Stimulated activated CD4-positive, alpha-beta T cell treated with anti-CD3 and anti-CD28 coated beads, Interleukin-1b, Interleukin-23, amount 100 ng/mL, for 48 hours (primary cell): ENCODE measurements around the gene KRT9.
"Not testable (repeated sequence)": the region's sequence is repeated elsewhere in the genome, so short reads cannot be mapped to it uniquely, and the experiment has no call there.

ENCODE experiments used
- DNase-seq: peaks from one replicate; pipeline ENCODE4 v3.0.0-alpha.2; 2020

The KRT9 gene

GRCh38 chr17:41576740-41577139 is 4.9 kb upstream of the KRT9 start:
- DNase-seq = not testable (repeated sequence)

DNA sequence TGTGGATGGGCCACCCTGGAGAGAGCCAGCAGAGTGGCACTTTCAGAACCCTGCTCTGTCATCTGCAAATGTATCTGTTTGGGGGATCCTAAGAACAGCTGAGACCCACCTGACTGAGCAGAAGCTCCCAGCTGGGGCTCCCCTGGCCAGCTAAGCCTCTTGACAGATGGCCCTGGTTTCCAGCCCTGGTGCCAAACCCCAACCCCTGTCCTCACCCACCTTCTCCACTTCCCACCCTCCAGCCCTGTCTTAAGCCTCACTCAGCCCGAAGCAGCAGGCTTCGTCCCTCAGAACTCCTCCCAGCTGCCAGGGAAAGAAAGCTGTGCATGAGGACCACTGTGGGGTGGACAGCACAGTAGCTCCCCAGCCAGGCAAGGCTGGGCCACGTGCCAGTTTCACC is 3.5 kb upstream of the KRT9 start:
- no peak for DNase-seq

DNA sequence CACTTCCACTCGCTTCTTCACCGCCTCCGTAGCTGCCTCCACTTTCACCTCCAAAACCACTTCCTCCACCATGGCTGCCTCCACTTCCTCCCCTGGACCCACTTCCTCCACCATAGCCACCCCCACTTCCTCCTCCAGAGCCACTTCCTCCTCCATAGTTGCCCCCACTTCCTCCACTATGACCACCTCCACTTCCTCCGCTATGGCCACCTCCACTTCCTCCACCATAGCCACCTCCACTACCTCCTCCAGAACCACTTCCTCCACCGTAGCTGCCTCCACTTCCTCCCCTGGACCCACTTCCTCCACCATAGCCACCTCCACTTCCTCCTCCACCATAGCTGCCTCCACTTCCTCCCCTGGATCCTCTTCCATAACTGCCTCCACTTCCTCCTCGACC is 4.5 kb downstream of the KRT9 start:
- DNase-seq = no peak

GRCh38 chr17:41565338-41565737 is 6.5 kb downstream of the KRT9 start:
- no peak for DNase-seq

DNA sequence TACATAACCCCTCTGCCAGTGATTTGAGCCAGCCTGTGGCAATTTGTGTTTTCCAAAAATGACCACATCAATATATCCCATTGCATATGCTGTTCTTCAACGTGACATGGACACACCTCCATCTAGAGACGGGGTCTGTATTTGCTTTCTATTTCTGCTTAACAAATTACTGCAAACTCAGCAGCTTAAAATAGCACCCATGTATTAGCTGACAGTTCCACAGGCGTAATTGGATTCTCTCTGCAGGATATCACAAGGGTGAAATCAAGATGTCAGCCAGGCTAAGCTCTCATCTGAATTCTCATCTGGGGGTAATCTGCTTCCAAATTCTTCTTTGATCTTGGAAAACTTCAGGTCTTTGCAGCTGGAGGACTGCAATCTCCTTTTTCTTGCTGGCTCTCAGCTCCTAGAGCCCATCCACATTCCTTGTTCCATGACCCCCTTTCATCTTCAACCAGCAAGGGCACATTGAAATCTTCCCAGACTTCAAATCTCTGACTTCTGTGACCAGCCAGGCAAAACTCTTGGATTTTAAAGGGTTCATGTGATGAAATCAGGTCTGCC is 8.2 kb downstream of the KRT9 start:
- DNase-seq = no peak

DNA sequence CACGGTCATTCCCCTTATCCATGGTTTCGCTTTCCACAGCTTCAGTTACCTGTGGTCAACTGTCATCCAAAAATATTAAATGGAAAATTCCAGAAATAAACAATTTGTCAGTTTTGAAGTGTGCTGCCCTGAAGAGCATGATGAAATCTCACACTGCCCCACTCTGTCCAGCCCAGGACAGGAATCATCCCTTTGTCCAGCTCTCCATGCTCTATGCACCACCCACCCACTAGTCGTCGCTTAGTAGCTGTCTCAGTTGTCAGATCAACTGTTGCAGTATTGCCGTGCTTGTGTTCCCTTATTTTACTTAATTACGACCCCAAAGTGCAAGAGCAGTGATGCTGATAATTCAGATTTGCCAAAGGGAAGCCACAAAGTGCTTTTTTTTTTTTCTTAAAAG is 10.3 kb downstream of the KRT9 start:
- DNase-seq = no peak

GRCh38 chr17:41559548-41559947 is 12.3 kb downstream of the KRT9 start:
- DNase-seq = no peak

- no peak for DNase-seq
Measured at GRCh38 chr17:41556931-41557330, 14.9 kb downstream of the KRT9 start.

GRCh38 chr17:41556306-41556705 is 15.6 kb downstream of the KRT9 start:
- no peak for DNase-seq

GRCh38 chr17:41555105-41555887 is 16.6 kb downstream of the KRT9 start:
- no peak for DNase-seq

DNA sequence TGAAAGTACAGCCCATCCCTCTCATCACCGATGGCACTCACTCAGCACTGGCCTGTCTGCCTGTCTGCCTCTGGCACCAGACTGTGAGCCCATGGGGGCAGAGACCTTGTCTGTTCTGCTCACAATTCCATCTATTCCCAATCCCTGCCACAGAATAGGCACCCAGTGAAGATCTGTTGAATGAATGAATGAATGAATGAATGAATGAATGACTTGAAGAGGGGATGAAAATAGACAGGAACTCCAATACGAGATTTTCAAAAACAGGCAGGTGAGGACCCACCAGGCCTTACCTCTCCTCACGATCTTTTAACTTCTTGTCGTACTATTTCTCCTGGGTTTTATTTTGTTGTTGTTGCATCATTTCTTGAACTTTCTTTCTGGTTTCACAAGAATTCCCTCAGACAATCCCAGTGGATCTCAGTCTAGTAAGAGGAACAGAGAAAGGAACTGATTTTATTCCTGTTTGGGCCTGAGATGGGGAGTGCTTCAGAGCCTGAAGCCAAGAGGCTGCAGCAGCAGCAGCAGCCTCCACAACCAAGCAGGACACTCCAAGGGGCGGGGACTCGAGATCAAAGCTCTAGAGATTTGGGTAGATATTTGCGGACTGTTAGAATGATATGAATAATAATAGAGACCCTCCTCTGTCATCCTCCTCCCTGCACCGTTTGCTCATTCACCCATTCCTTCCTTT is 17.7 kb downstream of the KRT9 start:
- no peak for DNase-seq

- DNase-seq = no peak
Measured at GRCh38 chr17:41553176-41553575, 18.7 kb downstream of the KRT9 start.

- DNase-seq = no peak
Measured at GRCh38 chr17:41552455-41552854, 19.4 kb downstream of the KRT9 start.

GRCh38 chr17:41551365-41551764 is 20.5 kb downstream of the KRT9 start:
- DNase-seq = no peak

GRCh38 chr17:41549596-41550039 is 22.2 kb downstream of the KRT9 start:
- DNase-seq = no peak

DNA sequence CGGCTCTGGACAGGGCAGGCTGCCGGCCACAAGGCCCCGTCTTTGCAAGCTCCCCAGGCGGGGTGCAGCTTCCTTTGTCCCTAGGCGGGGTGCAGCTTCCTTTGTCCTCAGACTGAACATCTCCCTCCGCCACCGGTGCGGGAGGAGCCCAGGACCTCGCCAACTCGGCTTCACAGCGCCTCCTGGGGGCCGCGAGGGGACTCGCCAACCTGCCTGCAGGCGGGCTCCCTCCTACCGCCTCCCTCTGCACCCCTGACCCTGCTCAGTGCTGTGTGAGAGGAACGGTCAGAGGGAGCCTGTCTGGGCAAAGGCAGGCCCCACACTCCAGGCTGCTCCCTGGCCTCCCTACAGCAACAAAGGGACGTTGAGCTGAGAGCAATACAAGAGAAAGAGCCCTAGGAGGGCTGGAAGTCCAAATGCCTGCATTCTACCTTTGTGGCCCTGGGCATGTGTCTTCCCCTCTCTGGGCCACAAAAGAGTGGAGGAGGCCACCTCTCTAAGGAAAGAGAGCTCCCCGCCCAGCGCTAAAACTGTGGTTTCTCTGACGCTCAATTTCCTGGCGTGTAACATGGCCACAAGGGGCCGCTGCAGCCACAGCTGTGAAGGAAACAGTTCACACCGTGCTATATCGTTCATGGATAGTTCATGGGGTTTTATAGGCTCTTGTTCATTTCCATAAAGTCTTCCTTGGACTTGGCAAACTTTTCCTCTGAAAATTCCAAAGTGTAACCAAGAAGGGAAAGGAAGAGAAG is 22.8 kb downstream of the KRT9 start:
- peak; percentile 82 for DNase-seq

DNA sequence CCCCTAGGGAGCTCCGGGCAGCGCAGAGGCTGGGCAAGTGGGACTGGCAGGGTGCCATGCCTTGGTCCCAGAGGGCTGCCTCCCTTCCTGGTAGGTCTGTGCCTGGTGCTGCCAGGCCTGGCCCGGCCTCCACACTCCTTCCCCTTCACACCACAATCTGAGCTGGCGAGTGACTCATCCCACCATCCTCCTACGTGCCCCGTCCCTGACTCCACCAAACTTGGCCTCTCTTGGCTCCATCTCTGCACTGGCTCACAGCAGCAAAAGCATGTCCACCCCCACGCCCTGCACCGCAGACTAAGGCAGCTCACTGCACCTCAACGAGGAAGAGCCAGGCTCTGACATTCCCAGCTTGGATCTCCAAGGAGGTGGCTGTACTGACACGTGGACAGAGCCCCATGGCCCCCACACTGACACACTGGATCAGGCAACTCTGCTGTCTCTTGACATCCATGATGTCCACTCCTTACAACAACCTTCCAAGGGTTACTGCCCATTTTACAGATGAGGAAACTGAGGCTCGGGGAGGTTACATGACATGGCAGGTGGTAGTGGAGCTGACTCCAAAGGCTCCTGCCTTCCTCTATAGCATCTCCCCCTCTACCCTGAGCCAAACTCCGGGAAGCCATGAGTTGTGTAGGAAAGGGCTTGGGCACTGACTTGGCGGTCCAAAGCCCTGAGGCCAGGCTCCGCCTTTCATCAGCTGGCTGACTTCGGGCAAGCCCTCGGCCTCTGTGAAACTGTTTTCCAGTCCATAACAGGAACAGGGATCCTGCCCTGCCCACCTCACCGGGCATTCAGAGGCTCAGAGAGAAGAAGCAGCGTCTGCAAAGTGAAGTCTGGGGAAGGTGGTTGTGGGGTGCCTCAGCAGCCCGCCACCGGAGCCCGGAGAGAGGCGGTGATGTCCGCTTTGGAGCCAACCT is 23.7 kb downstream of the KRT9 start:
- DNase-seq = peak; percentile 85

DNA sequence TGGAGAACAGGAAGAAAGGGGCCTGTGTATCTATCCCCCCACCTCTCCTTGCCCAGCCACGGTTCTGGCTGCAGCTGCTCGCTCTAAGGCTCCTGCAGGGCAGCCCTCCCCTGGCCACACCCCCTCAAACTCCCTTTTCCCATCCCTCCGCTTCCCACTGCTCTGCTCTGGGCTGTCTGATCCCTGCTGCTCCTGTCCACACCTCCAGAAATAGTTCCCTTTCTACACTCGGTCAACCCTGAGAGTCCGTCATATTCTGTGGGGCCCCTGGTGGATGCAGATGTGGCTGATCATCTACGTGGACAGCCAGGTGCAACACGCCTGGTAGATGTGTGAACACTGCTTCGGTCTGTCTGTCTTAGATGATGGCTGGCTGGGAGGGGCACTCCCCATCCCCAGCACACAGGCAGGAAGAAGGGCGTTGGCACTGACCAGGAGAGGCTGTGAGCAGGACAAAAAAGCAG is 24.4 kb downstream of the KRT9 start:
- DNase-seq = no peak

- no peak for DNase-seq
Measured at GRCh38 chr17:41546819-41547218, 25.0 kb downstream of the KRT9 start.

GRCh38 chr17:41545829-41546410 is 25.9 kb downstream of the KRT9 start:
- DNase-seq = no peak

DNA sequence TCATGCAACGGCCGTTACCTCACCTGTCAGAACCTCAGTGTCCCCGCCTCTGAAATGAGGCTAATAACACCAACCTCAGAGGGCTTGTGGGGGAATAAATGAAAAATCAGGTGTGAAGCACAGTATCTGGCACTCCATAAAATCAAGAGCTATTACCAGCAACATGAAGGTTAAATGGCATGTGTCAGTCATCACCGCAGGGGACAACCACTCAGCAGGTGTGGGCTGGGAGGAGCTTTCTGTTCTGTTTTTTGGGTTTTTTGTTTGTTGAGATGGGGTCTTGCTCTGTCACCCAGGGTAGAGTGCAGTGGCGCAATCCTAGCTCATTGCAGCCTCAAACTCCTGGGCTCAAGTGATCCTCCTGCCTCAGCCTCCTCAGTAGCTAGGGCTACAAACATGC is 26.9 kb downstream of the KRT9 start:
- DNase-seq = no peak

DNA sequence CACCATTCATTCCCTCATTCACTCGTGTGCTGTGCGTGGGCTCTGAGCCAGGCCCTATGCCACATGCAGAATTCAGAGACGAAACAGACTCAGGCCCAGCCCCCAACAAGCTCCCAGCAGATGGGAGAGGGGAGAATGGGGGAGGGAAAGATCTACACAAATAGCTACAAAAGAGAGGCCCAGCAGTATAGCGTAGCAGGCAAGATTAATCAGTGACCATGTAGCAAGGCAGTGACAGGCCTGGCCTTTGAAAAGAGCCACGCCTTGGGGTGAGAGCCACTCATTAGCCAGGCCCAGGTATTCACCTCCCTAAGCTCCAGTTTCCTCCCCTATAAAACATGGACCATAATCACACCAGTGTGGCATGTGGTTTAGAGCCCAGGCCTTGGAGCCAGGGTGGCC is 27.4 kb downstream of the KRT9 start:
- no peak for DNase-seq
